H9 (cell line): ENCODE measurements around the gene FHIT. TPM values are rescaled to one million over a fixed set of nuclear protein-coding genes. Genes with fewer than 3 reads are reported as not detected.

Experiments used
- DNase-seq: peaks from one replicate; pipeline ENCODE4 v3.0.0-alpha.2; 2017
- H2AFZ ChIP-seq: one replicate; pipeline ENCODE4 v1.6.1; 2013; ENCODE audit warnings: mild to moderate bottlenecking, low read length, control low read depth, moderate library complexity
- H2AK5ac ChIP-seq: 2 replicates; pipeline ENCODE4 v1.6.1; 2013; ENCODE audit warnings: low read length, control low read depth, mixed read lengths; ENCODE audit not compliant: insufficient read length
- H2BK120ac ChIP-seq: one replicate; pipeline ENCODE4 v1.6.1; 2013; ENCODE audit warnings: low read depth, mild to moderate bottlenecking, low read length, control low read depth, inconsistent platforms; ENCODE audit not compliant: poor library complexity, severe bottlenecking
- H2BK12ac ChIP-seq: 2 replicates; pipeline ENCODE4 v1.6.1; 2013; ENCODE audit warnings: low read length, control low read depth, mixed read lengths, low read depth; ENCODE audit not compliant: insufficient read length
- H2BK15ac ChIP-seq: 2 replicates; pipeline ENCODE4 v1.6.1; 2013; ENCODE audit warnings: low read depth, low read length, control low read depth
- H2BK20ac ChIP-seq: one replicate; pipeline ENCODE4 v1.6.1; 2013; ENCODE audit warnings: low read depth, mild to moderate bottlenecking, low read length, control low read depth, inconsistent platforms; ENCODE audit not compliant: poor library complexity, severe bottlenecking
- H2BK5ac ChIP-seq: 2 replicates; pipeline ENCODE4 v1.6.1; 2013; ENCODE audit warnings: low read length, control low read depth, mixed read lengths; ENCODE audit not compliant: insufficient read length
- H3K14ac ChIP-seq: 2 replicates; pipeline ENCODE4 v1.6.1; 2013; ENCODE audit warnings: low read length, control low read depth; ENCODE audit not compliant: insufficient read depth
- H3K18ac ChIP-seq: 2 replicates; pipeline ENCODE4 v1.6.1; 2013; ENCODE audit warnings: low read depth, mild to moderate bottlenecking, mixed read lengths, low read length, control low read depth; ENCODE audit not compliant: insufficient read length
- H3K23ac ChIP-seq: 2 replicates; pipeline ENCODE4 v1.6.1; 2013; ENCODE audit warnings: low read length, control low read depth, mixed read lengths, low read depth; ENCODE audit not compliant: insufficient read length
- H3K23me2 ChIP-seq: 2 replicates; pipeline ENCODE4 v1.6.1; 2013; ENCODE audit warnings: low read depth, mild to moderate bottlenecking, mixed read lengths, low read length, control low read depth; ENCODE audit not compliant: insufficient read length, poor library complexity, severe bottlenecking
- H3K27ac ChIP-seq: 2 replicates; pipeline ENCODE4 v1.5.1; 2013; ENCODE audit warnings: low read length, control low read depth, mixed read lengths, low read depth; ENCODE audit not compliant: insufficient read length
- H3K27me3 ChIP-seq: 2 replicates; pipeline ENCODE4 v1.6.1; 2013; ENCODE audit warnings: low read length, control low read depth, inconsistent platforms; ENCODE audit not compliant: insufficient read depth
- H3K4ac ChIP-seq: 2 replicates; pipeline ENCODE4 v1.6.1; 2013; ENCODE audit warnings: low read depth, mild to moderate bottlenecking, control low read depth, inconsistent platforms, low read length, moderate library complexity
- H3K4me1 ChIP-seq: 2 replicates; pipeline ENCODE4 v1.6.1; 2013; ENCODE audit warnings: low read length, control low read depth, inconsistent platforms; ENCODE audit not compliant: insufficient read depth
- H3K4me2 ChIP-seq: 2 replicates; pipeline ENCODE4 v1.6.1; 2013; ENCODE audit warnings: low read length, control low read depth, mixed read lengths; ENCODE audit not compliant: insufficient read length, insufficient read depth
- H3K56ac ChIP-seq: 2 replicates; pipeline ENCODE4 v1.6.1; 2013; ENCODE audit warnings: low read depth, mild to moderate bottlenecking, mixed read lengths, low read length, control low read depth; ENCODE audit not compliant: insufficient read length
- H3K79me1 ChIP-seq: 2 replicates; pipeline ENCODE4 v1.6.1; 2013; ENCODE audit warnings: low read depth, mild to moderate bottlenecking, moderate library complexity, low read length, control low read depth, inconsistent platforms; ENCODE audit not compliant: insufficient read depth, poor library complexity, severe bottlenecking
- H3K79me2 ChIP-seq: 2 replicates; pipeline ENCODE4 v1.6.1; 2013; ENCODE audit warnings: low read length, control low read depth, inconsistent platforms; ENCODE audit not compliant: insufficient read depth
- H3K9ac ChIP-seq: 2 replicates; pipeline ENCODE4 v1.6.1; 2013; ENCODE audit warnings: low read length, control low read depth, mixed read lengths; ENCODE audit not compliant: insufficient read length; ENCODE audit errors: extremely low read depth
- H3K9me3 ChIP-seq: one replicate; pipeline ENCODE4 v1.6.1; 2013; ENCODE audit warnings: low read depth, low read length, inconsistent platforms; ENCODE audit not compliant: control insufficient read depth
- H3T11ph ChIP-seq: one replicate; pipeline ENCODE4 v1.6.1; 2013; ENCODE audit warnings: mild to moderate bottlenecking, low read length, control low read depth, inconsistent platforms
- H4K20me1 ChIP-seq: one replicate; pipeline ENCODE4 v1.6.1; 2013; ENCODE audit not compliant: control insufficient read depth, insufficient read length, insufficient read depth
- H4K5ac ChIP-seq: 2 replicates; pipeline ENCODE4 v1.6.1; 2013; ENCODE audit warnings: low read depth, mild to moderate bottlenecking, mixed read lengths, low read length, control low read depth; ENCODE audit not compliant: insufficient read length
- H4K8ac ChIP-seq: replicated peaks from 2 replicates; pipeline ENCODE4 v1.6.1; 2013; ENCODE audit warnings: low read length, control low read depth, mixed read lengths, low read depth; ENCODE audit not compliant: insufficient read length
- H4K91ac ChIP-seq: 2 replicates; pipeline ENCODE4 v1.6.1; 2013; ENCODE audit warnings: low read depth, mild to moderate bottlenecking, moderate library complexity, mixed read lengths, low read length, control low read depth; ENCODE audit not compliant: insufficient read length
- H3K27ac Mint-ChIP-seq, 3 experiments: 2 replicates in 2 of 3; 3 replicates in 1 of 3; pipeline ENCODE4 v1.8.0; 2020 to 2021; ENCODE audit warnings: mixed read lengths in 3 of 3, mild to moderate bottlenecking in 1 of 3, moderate library complexity in 1 of 3
- H3K27me3 Mint-ChIP-seq: 2 replicates; pipeline ENCODE4 v1.8.0; 2021; ENCODE audit warnings: low read depth, mild to moderate bottlenecking, moderate library complexity, mixed read lengths
- H3K36me3 Mint-ChIP-seq, 3 experiments: 2 replicates in 2 of 3; 3 replicates in 1 of 3; pipeline ENCODE4 v1.8.0; 2020 to 2021; ENCODE audit warnings: low read depth in 3 of 3, mixed read lengths in 3 of 3; ENCODE audit not compliant: insufficient read depth in 1 of 3
- H3K4me1 Mint-ChIP-seq, 2 experiments: 2 replicates each; pipeline ENCODE4 v1.8.0; 2020; ENCODE audit warnings: mixed read lengths in 2 of 2
- H3K4me3 Mint-ChIP-seq, 2 experiments: 2 replicates in 1 of 2; 3 replicates in 1 of 2; pipeline ENCODE4 v1.8.0; 2020 to 2021; ENCODE audit warnings: mild to moderate bottlenecking in 2 of 2, mixed read lengths in 2 of 2, moderate library complexity in 1 of 2
- H3K9me3 Mint-ChIP-seq, 2 experiments: 2 replicates in 1 of 2; 3 replicates in 1 of 2; pipeline ENCODE4 v1.8.0; 2020; ENCODE audit warnings: mild to moderate bottlenecking in 2 of 2, mixed read lengths in 2 of 2, moderate library complexity in 1 of 2
- WGBS: extraction: QIAGEN DNeasy Blood & Tissue Kit; methylation state at CpG from one replicate; pipeline ENCODE4 v1.1.7; 2013; ENCODE audit warnings: missing lambda C conversion rate, low lambda C conversion rate, mixed read lengths; ENCODE audit not compliant: insufficient read length; ENCODE audit errors: extremely low coverage; 5-methylcytosine and 5-hydroxymethylcytosine counted together
- total RNA-seq: library from RNA; stranded (reverse); gene quantifications from 2 replicates; pipeline ENCODE4 v1.2.1, GENCODE V29; 2021
- TF ChIP-seq, protein P1 (sequence below): fragments of 200-600 bp; sonication (generic); conservative IDR thresholded peaks from 3 replicates; pipeline ENCODE4 v1.8.0; 2021; ENCODE audit warnings: antibody characterized with exemption, mild to moderate bottlenecking

FHIT gene
- total RNA-seq, 1 experiment from 2014 or later = 3.0 TPM

- H3K14ac ChIP-seq = no peak overlapping the region
- no peaks in the 10 kb centered on the region for H4K20me1 ChIP-seq
- H3K9me3 ChIP-seq = no peaks in the 10 kb centered on the region
- H4K8ac ChIP-seq = no peak overlapping the region
- no peak overlapping the region for H2BK120ac ChIP-seq
- H2BK20ac ChIP-seq = no peak overlapping the region
- Mint-ChIP-seq H3K9me3 (no peaks in the 10 kb centered on the region), H3K4me3 (no peak overlapping the region), H3K27ac (no peak overlapping the region), H3K36me3 (peaks cover 0 to 5% (median 3%) of the 10 kb centered on the region in 3 experiments; a peak in 2 of 7 replicates), H3K27me3 (no peaks in the 10 kb centered on the region), H3K4me1 (peaks cover 9 to 11% of the 10 kb centered on the region in 2 experiments)
- no peak overlapping the region for H2BK15ac ChIP-seq
- H3K23me2 ChIP-seq = no peaks in the 10 kb centered on the region
- H3K9ac ChIP-seq = no peak overlapping the region
- H4K5ac ChIP-seq = no peak overlapping the region
- DNase-seq = no peak
- no peak overlapping the region for H2BK12ac ChIP-seq
- no peak overlapping the region for H2BK5ac ChIP-seq
- H2AFZ ChIP-seq = no peak overlapping the region
- no CpG with 5 or more reads among the region's 1 CpG for WGBS
- no peaks in the 10 kb centered on the region; the same call in 1 of the 2 replicates for H3K4me1 ChIP-seq
- TF ChIP-seq, protein P1, sequence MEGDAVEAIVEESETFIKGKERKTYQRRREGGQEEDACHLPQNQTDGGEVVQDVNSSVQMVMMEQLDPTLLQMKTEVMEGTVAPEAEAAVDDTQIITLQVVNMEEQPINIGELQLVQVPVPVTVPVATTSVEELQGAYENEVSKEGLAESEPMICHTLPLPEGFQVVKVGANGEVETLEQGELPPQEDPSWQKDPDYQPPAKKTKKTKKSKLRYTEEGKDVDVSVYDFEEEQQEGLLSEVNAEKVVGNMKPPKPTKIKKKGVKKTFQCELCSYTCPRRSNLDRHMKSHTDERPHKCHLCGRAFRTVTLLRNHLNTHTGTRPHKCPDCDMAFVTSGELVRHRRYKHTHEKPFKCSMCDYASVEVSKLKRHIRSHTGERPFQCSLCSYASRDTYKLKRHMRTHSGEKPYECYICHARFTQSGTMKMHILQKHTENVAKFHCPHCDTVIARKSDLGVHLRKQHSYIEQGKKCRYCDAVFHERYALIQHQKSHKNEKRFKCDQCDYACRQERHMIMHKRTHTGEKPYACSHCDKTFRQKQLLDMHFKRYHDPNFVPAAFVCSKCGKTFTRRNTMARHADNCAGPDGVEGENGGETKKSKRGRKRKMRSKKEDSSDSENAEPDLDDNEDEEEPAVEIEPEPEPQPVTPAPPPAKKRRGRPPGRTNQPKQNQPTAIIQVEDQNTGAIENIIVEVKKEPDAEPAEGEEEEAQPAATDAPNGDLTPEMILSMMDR = no peak
- H3T11ph ChIP-seq = no peak overlapping the region
- H3K56ac ChIP-seq = no peak overlapping the region
- H4K91ac ChIP-seq = no peak overlapping the region
- H3K23ac ChIP-seq = no peak overlapping the region
- no peak overlapping the region for H3K4me2 ChIP-seq
- H3K4ac ChIP-seq = no peak overlapping the region
- no peaks in the 10 kb centered on the region for H3K79me1 ChIP-seq
- no peak overlapping the region for H3K27ac ChIP-seq
- no peaks in the 10 kb centered on the region for H3K79me2 ChIP-seq
- H2AK5ac ChIP-seq = no peak overlapping the region
- H3K27me3 ChIP-seq = no peaks in the 10 kb centered on the region
- no peak overlapping the region for H3K18ac ChIP-seq
These were observed 961.1 kb downstream of the FHIT start for GRCh38 chr3:60290122-60290492.
